GM12873 (cell line): ENCODE results near the gene MAGEA8.
A peak's percentile ranks its signal among the peaks of the same experiment; 100 is the strongest.

Experiments
- CTCF ChIP-seq: IDR thresholded peaks from 2 replicates; pipeline ENCODE4 v1.5.1; 2012; ENCODE audit warnings: low read depth, mild to moderate bottlenecking, moderate library complexity, low read length, control low read depth; ENCODE audit not compliant: insufficient read depth; ENCODE audit errors: missing control alignments

Gene MAGEA8

DNA sequence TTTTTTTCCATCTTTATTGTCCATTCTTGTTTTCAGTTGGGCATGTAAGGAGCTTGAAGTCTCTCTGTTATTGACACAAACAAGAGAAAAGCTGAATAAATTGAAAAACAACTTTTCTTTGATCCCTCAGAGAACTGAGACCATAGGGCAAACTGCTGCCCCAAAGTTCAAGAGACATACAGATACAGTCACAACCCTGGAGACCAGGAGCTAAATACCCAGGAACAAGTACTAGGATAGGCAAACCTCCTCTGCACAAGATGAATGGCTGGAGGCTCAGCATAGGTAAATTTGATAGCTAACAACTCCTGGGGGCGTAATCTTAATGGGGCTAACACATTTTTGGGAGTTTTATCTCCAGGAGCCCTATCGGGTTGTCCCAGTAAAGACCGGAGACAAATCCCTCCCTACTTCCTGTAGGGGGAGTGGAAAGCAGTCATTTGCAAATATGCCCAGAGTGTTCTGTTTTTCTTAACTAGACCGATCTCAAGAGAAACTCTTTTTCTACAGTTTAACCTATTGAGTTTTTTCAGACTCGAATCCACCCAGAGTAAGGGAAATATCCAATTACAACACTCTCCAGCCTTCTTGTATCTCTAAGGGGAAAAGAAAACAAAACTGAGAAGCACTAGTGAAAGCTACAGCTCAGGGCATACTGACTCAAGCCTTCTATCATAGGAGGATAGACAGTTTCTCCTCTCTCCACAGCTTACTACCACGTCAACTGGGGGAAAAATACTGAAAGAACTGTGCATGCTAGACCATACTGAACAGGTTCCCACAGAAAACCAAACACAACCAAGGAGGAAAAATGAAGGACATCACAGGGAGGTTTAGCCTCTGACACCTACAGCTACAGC lies 23.1 kb downstream of the MAGEA8 start:
- TF ChIP-seq CTCF = peak; percentile 8

DNA sequence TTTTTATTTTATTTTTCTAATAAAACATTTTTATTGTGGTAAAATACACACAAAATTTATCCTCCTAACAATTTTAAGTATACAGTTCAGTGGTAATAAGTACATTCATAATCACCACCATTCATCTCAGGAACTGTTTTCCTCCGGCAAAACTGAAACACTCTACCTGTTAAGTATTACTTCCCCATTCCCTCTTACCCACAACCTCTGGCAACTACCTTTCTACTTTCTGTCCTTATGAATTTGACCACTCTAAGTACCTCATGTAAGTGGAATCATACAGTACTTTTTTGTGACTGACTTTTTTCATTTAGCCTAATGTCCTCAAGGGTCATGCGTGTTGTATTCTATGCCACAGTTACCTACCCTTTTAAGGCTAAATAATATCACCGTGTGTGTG lies 27.3 kb downstream of the MAGEA8 start:
- TF ChIP-seq CTCF = no peak

DNA sequence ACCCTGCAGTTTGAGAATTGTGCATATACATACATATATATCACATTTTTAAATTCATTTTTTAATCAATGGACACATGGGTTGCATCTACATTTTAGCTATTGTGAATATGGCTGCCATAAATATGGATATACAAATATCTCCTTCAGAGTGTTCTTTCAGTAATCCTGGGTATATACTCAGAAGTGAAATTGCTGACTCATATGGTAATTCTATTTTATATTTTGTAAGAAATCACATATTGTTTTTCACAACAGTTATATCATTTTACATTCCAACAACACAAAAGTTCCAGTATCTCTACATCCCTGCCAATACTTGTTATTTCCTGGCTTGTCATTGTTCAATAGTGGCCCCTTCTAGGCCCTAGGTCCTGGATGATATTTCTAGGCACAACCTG lies 27.7 kb downstream of the MAGEA8 start:
- no peak for TF ChIP-seq CTCF

GRCh38 chrX:149909324-149910177 lies 28.6 kb downstream of the MAGEA8 start:
- TF ChIP-seq CTCF = no peak

DNA sequence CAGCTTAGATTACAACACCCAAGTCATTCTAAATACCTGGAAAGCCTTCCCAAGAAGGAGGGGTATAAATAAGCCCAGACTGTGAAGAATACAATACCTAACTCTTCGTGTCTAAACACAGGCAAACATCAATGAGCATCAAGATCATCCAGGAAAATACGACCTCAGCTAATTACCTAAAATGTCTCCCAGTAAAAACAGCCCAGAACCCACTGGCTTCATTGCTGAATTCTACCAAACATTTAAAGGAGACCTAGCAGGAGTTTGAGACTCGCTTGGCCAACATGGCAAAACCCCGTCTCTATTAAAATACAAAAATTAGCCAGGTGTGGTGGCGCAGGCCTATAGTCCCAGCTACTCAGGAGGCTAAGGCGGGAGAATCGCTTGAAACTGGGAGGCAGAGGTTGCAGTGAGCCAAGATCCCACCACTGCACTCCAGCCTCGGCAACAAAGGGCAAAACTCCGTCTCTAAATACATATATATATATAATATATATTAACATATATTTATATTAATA lies 29.3 kb downstream of the MAGEA8 start:
- TF ChIP-seq CTCF = no peak

DNA sequence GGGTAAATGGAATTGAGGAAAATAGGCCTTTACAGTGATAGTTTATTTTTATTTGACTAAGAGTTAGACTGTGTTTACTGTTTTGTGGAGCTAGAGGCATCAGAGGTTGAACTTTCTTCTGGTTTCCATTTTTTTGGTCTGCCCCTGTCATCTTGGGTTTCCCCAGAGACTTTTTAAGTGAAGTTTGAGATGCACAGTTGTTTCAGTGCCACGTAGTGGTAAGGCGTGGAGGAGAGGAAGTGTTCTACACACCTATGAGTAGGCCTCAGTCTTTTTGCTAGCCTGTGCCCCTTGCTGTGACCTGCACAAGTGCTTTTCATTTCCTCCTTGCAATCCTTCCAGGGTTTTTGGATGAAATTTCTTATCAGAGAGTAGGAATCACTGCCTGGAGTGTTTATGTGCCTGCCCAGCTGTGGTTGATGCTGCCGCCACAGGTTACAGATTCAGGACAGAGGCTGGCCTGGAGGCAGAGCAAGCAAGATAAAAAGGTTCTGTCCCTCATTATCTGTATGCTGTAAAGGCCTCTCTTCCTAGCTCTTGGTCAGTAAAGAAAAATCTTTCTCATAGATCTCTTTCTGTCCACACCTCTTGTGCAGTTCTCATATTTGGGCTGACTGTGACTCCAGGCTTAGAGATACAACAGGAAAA lies 35.9 kb downstream of the MAGEA8 start:
- peak; percentile 18 for TF ChIP-seq CTCF
